HG03139 (cell line): Measurements from ENCODE around the gene SP7.
"Not testable (repeated sequence)": the region's sequence is repeated elsewhere in the genome, so short reads cannot be mapped to it uniquely, and the experiment has no call there.

Experiments
- ATAC-seq: cut with Tn5 transposase; IDR thresholded peaks from one replicate; pipeline ENCODE4 v1.9.1; 2021; ENCODE audit not compliant: unreplicated experiment

The SP7 gene

GRCh38 chr12:53347905-53348304, 11.8 kb upstream of the SP7 start:
- ATAC-seq = no peak

GRCh38 chr12:53346491-53346890, 10.3 kb upstream of the SP7 start:
- ATAC-seq = no peak

DNA sequence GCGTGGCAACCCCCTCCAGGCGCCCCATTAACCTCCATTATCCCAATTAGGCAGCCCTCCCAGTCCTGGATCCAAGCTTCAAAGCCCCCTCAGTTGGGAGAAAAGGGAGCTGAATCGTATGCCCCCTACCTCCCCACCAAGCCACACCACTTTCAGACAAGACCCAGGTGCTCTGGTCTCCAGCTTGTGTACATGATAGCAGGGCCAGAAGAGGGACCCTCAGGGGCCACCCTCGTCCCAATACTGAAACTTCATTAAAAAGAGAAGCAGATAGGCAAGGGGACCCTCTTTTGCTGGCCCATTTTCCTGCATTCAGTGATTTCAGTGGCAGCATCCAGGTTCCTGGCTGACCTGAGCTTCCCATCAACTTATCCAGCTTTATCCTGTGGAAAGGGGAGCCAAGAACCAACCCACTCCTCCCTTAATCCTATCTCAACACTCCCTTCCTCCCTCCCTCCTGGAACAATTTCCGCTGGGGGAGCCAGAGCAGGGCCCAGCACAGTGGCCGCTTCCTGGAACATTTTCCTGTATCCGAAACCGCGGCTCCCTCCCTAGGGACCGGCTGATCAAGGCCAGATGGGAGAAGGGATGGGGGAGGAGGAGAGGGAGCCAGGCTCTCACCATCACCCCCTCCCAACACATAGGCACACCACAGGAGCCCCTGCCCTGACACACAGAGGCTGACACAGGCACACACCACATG, 9.5 kb upstream of the SP7 start:
- ATAC-seq = no peak

GRCh38 chr12:53344824-53345485, 8.8 kb upstream of the SP7 start:
- no peak for ATAC-seq

GRCh38 chr12:53344487-53344823, 8.3 kb upstream of the SP7 start:
- no peak for ATAC-seq

GRCh38 chr12:53343969-53344368, 7.8 kb upstream of the SP7 start:
- no peak for ATAC-seq

DNA sequence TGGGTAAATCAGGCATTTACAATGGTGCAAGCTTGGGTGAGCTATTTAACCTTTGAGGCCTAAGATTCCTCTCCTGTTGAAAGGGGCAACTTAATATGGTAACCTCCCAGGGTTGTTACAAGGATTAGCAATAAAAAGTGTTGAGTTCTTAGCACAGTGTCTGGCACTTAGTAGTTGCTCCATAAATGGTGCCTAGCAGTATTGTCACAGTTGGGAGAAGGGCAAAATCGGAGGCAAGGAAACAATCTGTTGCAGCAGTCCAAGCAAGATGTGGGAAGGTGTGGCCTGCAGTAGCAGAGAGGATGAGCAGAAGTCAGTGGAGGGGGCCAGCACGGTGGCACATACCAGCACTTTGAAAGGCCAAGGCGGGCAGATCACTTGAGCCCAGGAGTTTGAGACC, 7.3 kb upstream of the SP7 start:
- ATAC-seq = no peak

DNA sequence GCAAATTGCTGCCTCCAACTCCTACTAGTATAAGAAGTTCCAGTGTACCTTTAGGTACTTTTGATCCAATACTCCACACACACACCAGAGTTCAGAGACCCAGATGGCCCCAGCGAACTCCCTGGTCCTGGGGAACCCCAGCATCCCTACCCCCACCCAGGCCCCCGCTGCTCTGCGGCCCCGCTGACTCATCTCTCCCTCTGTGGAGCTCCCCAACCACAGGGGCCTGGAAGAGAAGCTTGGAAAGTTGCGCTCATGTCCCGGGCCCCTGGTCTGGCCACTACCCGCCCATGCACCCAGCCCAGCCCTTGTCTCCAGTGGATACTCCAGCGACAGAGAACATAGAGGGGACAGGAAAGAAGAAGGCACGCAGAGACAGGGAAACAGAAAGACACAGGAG, 4.2 kb upstream of the SP7 start:
- no peak for ATAC-seq

DNA sequence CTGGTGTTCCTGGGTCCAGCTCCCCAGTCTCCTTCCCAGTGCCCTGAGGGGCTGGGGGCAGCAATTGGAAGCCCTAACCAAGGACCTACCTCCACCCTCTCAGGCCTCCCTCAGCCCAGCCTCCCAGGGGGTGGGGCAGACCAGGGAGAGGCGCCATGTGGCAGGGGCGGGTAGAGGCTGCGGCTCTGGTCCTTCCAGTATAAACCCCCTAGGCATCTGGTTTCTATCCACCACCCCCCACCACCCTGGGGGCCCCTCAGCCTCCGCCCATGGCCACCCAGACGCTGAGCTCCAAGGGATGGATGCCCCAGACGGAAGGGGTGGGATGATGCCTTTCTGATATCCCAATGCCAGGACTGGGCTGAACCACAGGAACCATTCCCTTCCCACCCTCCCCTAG, 2.8 kb upstream of the SP7 start:
- ATAC-seq = no peak

DNA sequence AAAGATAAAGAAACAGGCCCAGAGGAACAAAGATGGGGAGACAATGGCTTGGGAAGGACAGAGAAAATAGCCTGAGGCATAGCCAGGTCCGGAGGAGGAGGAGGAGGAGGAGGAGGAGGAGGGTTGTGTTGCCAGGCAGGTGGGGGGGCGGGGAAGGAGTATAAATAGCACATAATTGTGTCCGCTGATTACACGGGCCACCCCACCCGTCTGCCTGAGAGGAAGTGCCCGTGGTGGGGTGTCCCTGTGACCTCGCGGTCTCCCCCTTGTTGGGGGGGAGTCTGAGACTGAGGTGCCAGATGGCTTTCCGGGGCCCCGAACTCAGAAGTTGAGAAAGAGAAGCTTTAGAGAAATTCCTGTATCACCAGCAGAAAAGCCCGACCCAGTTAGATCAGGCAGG, 1.9 kb upstream of the SP7 start:
- ATAC-seq = no peak

GRCh38 chr12:53334822-53335221, 1.3 kb downstream of the SP7 start:
- ATAC-seq = no peak

DNA sequence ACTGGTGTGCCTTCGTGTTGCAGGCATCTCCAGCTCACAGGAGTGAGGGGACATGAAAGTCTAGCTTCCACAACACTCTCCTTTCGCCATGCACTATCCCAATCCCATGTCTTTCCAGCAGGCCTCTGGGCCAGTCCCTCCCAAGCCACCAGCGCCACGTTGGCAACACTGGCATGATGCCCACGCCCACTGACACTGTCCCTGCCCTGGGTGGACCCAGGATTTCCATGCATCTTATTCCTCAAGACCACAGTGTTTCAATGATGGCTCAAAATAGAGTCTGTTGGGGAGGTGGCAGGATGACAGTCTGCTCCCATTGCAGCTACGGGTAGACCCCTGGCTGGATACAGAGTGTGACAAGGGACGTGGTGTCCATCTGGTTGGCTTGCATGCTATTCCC, 2.3 kb downstream of the SP7 start:
- ATAC-seq = no peak

- ATAC-seq = no peak
Measured at GRCh38 chr12:53333289-53333688, 2.9 kb downstream of the SP7 start.

DNA sequence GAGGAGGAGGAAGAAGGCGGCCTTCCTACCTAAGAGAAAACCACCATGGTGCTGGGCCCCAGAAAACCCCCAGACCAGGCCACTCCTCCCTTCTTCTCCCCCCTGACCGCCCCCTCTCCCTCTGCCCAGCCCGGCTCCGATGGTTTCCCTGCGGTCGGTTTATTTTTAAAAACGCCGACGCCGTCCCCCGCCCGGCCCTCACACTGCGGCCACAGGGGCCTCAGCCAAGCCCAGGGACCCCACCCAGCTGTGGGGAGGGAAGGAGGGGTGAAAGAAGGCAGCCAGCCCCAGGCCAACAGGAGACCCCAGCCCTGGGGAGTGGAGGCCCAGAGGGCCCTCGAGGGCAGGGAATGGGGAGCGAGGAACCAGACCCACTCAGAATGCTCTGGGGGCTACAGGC, 3.4 kb downstream of the SP7 start:
- ATAC-seq = no peak

- not testable (repeated sequence) for ATAC-seq
Measured at GRCh38 chr12:53332339-53332738, 3.8 kb downstream of the SP7 start.

DNA sequence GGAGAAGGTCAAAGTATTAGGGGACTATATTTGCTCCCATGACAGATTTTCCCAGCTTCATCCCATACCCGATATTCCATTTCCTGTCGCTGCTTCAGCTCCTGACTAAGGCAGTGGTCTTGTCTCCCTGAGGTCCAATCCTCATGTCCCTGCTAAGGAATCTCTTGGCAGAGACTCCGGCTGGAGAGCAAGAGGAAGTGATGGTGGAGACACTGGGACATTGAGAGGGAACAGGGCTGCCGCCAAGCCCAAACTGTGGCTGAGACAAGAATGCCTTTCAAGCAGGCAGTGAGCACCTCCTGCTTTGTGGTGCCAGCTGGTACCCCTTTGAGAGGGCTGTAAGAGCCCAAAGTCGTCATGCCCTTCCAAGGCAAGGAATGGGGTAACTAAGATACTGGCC, 5.5 kb downstream of the SP7 start:
- no peak for ATAC-seq

GRCh38 chr12:53328043-53328435, 8.1 kb downstream of the SP7 start:
- ATAC-seq = no peak

- ATAC-seq = no peak
Measured at GRCh38 chr12:53327435-53328042, 8.6 kb downstream of the SP7 start.

DNA sequence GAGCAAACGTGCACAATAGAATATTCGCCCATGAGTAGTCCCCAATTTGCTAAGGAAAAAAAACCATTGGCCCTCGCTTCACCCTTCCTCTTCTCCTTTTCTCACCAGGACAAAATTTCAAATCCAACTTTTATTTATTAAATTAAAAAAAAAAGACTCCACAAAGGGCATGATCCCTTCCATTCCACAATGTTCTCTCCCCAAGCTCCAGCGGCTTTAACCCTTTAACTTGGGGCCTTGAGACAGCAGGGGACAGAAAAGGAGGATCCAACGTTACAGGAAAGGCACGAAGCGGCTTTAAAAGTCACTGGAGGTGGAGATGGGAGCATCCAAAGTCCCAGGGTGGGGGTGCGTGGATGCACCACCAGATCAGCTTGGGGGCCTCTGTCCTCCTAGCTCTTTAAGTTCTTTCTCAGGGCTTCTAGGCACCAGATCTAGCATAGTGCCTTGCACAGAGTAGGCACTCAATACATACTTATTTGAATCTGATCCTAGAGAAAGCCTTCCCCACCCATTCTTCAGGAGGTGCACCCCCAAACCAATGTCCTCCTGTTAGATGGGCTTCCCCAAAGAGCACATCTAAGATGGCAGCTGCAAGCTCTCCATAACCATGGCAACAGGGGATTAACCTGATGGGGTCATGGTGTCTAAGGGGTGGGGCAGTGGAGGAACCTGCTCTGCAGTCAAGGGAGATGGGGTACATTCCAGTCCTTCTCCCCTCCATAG, 9.5 kb downstream of the SP7 start:
- ATAC-seq = no peak

- ATAC-seq = no peak
Measured at GRCh38 chr12:53325511-53326061, 10.6 kb downstream of the SP7 start.

DNA sequence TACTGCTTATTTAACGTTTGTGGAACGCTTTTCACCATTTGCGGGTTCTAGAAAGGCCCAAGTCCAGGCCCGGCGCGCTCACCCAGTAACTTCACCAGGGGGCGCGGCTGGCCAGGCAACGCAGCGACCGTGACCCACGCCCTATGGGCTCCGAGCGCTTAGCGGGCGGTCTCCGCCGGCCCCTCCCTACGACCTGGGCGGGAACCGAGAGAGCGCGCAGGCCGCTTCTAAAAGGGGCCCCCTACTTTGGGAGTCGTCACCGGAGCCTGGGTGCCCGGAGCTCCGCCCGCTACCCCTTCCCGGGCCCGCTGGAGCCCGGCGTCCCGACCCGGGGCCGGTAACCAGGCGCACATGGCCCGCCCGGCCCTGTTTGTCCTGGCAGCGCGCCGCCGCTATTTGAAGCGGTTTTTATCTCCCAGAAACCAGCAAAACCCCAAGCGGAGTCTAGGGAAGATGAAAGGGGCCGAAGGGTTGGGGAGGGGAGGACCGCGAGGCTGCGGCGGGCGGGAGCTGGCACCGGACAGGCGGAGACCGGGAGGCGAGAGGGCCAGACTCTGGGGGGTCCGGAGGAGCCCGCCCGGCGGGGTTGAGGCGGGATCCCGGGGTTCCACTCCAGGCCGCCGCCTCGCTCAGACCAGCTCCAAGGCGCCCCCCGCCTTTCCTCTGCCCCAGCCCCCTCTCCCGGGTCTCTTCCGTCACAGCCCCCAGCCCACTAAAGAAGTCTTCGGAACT, 11.2 kb downstream of the SP7 start:
- peak; percentile 48 for ATAC-seq
